AG08396 (cell line): ENCODE data around the gene MXRA8.
A peak's percentile ranks its signal among the peaks of the same experiment; 100 is the strongest.
"Not testable (repeated sequence)": the region's sequence is repeated elsewhere in the genome, so short reads cannot be mapped to it uniquely, and the experiment has no call there.

Experiments
- DNase-seq: peaks from one replicate; pipeline ENCODE4 v3.0.0; 2012; ENCODE audit warnings: low spot score, mixed read lengths

The MXRA8 gene, protein sequence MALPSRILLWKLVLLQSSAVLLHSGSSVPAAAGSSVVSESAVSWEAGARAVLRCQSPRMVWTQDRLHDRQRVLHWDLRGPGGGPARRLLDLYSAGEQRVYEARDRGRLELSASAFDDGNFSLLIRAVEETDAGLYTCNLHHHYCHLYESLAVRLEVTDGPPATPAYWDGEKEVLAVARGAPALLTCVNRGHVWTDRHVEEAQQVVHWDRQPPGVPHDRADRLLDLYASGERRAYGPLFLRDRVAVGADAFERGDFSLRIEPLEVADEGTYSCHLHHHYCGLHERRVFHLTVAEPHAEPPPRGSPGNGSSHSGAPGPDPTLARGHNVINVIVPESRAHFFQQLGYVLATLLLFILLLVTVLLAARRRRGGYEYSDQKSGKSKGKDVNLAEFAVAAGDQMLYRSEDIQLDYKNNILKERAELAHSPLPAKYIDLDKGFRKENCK

DNA sequence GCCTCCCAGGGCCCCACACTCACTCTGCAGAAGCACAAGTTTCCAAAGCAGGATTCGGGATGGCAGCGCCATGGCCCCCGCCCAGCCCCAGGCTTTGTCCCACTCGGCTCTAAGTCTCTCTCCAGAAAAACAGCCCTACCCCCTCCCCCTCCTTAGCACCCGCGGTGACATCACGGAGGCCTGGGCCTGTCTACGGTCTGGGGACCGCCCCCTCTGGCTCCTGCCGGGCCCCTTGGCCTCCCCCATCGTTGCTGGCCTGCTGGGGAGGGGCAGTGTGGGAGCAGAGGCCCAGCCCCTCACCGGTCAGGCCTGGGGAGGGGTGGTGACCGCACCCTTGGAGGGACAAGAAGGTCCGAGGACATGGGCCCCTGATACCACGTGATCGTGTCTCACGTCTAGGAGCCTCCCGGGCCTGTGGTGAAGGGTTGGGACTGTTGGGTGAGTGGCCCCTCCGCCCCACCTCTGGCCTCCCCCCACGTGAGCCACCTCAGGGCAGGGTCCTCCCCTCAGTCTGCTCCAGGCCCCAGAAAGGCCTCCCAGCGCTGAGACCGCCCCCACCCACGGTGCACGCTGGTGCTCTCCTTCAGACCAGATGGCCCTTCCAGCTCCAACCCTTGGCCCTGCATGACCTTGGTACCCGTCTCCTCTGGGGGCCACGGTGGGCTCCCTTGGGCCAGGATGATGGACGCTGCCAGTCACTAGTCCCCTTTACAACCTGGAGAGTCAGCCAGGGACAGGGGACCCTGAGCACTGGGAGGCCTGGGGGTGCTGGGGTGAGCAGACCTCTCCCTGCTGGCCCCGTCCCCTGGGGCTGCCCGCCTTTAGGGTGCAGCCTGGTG lies at the start of gene MXRA8:
Gene MXRA8, minus strand, starts transcription at position 123 of the 839 bp plus-strand sequence. Its CDS starts 51 bp downstream, at position 72.
- peak; percentile 90 for DNase-seq

DNA sequence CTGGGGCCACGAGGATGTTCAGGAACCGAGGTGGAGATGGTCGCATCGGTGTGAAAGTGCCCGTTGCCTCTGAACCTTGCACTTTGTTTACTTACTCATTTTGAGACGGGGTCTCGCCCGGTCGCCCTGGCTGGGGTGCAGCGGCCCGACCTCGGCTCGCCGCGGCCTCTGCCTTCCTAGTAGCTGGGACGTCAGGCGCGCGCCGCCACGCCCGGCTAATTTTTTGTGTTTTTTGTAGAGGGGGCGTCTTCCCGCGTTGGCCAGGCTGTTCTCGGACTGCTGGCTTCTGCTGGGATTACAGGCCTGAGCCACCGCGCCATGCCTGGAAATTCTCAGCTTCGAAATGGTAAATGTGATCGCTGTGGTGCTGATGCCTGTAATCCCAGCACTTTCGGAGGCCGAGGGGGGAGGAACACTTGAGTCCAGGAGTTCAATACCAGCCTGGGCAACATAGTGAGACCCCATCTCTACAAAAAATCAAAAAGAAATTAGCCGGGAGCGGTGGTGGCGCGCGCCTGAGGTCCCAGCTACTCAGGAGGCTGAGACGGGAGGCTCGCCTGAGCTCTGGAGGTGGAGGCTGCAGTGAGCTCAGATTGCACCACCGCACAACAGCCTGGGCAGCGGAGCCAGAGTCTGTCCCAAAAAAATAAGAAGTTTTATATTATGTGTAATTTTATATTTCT lies 49.4 kb upstream of the MXRA8 start:
- peak; percentile 69 for DNase-seq

GRCh38 chr1:1406821-1407635 lies 48.7 kb upstream of the MXRA8 start, which contains the start of gene MRPL20:
Gene MRPL20 (minus strand): TSS chr1:1407293. CDS start chr1:1407217, 76 bp downstream.
- peak; percentile 97 for DNase-seq

- no peak for DNase-seq
Observed at GRCh38 chr1:1406101-1406820, 47.9 kb upstream of the MXRA8 start.

GRCh38 chr1:1403653-1404052 lies 45.3 kb upstream of the MXRA8 start:
- DNase-seq, result no peak

DNA sequence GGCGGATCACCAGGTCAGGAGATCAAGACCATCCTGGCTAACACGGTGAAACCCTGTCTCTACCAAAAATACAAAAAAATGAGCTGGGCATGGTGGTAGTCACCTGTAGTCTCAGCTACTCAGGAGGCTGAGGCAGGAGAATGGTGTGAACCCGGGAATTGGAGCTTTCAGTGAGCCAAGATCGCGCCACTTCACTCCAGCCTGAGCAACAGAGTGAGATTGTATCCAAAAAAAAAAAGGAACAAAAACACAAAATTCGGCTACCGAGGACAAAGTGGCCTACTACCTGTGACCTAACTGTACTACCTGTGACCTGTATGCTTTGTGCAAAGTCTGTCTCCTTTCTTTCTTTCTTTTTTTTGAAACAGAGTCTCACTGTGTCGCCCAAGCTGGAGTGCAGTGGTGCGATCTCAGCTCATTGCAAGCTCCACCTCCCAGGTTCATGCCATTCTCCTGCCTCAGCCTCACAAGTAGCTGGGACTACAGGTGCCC lies 44.6 kb upstream of the MXRA8 start:
- not testable (repeated sequence) for DNase-seq

DNA sequence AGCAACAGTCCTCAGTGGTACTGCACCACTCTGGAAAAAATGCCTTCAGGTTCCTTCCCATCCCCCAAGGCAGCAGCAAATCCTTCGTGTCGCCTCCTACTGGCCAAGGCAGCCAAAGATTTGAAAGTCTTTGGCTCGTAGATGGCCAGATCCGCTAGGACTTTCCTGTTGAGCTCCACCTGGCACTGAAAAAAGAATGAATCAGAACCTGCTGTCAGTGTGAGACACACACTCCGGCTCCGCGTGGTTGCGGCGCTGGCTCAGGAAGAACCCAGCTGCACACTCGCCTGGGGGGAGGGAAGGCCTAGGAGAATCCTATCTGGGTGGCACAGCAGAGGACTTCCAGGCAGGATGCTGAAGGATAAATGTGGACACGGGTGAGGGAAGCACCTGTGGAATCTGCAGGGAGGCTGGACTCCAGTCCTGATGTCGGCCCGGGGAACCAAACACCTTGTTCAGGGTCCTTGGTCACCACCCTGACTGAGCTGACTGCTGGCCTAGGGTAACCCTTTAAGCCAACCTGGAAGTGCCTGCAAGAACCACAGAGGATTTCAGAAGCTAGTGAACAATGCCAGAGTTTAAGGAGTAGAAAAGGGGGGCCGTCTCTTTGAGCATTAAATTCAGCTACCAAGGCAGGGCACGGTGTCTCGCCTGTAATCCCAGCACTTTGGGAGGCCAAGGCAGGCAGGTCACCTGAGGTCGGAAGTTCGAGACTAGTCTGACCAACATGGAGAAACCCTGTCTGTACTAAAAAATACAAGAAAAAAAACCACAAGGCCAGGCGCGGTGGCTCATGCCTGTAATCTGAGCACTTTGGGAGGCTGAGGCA lies 43.9 kb upstream of the MXRA8 start:
- DNase-seq, result peak; percentile 72

DNA sequence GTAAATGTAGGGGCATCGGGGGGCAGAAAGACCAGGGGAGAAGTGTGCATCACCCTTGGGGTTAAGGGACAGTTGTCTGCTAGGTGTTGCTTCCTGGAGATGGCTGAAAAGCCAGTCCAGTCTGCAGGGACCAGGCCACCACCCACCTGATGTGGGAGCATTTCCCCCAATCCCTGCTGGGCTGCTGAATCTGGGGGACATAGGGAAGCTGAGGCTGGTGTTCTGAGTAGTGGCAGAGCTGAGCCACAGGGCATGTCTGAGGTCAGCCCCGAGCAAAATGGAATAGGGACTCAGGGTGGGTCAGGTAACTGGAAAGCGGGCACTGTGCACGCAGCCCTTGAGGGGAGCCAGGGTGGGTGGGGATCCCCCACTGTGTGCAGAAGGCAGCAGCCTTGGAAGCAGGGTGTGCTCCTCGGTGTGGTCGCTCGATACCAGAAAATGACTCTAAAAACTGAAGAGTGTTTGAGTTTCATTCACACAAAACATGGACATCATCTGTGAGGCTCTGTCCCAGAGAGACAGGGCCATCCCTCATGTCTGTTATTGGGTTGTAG lies 43.2 kb upstream of the MXRA8 start:
- no peak for DNase-seq

- DNase-seq, result no peak
Observed at GRCh38 chr1:1400576-1401456, 42.5 kb upstream of the MXRA8 start.

- DNase-seq, result peak; percentile 31
Observed at GRCh38 chr1:1399872-1400575, 41.7 kb upstream of the MXRA8 start.

- DNase-seq, result peak; percentile 99
Observed at GRCh38 chr1:1399187-1399871, 41.0 kb upstream of the MXRA8 start, which contains the start of gene CCNL2. Gene CCNL2 (minus strand): TSS chr1:1399335. CDS start chr1:1399306, 29 bp downstream.

GRCh38 chr1:1398677-1399186 lies 40.4 kb upstream of the MXRA8 start:
- no peak for DNase-seq

DNA sequence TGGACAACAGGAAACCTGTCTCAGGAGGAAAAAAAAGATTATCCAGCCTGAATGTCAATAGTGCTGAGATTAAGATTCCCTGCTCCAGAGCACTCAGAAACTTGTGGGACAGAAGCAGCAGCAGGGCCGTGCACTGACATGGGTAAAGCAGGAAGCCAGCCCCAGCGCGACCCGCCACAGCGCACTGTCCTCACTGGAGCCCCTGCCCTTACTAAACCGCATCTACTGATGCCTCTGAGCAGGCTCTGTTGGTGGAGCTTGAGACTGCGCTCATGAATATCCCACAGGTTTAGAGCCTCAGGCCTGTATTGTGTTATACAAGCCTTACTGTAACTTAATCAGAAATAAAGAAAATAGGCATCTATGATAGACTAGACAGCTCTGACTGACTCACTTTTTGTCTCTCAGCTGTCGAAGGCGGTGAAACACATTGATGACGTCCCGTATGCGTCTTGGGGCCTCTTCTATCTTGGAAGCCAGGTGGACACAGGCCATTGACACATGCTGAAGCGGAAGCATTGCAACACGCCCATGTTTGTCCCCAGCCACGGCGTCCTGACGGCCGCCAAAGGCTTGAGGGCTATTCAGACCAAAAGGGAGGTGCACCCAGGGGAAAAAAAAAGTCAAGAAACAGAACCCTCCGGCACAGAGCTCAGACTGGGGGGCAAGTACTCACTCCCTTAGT lies 39.6 kb upstream of the MXRA8 start:
- DNase-seq, result no peak

DNA sequence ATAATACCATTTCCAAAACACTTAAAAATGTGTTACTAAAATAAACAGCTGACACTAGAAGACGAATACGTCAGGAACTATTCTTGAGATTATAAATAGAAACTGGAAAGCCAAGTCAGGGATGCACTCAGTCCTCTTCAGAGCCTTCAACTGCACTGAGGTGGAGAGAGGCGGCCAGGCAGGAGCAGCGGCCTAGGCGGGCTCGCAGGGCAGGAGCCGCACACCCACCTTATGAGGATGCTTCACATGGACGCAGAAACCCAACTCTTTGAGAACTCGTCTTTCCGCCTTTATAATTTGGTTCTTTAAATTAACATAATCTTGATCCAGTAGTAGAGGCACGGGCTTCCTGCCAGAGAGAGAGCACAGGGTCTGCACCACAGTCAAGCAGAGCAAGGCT lies 36.8 kb upstream of the MXRA8 start:
- DNase-seq, result no peak

DNA sequence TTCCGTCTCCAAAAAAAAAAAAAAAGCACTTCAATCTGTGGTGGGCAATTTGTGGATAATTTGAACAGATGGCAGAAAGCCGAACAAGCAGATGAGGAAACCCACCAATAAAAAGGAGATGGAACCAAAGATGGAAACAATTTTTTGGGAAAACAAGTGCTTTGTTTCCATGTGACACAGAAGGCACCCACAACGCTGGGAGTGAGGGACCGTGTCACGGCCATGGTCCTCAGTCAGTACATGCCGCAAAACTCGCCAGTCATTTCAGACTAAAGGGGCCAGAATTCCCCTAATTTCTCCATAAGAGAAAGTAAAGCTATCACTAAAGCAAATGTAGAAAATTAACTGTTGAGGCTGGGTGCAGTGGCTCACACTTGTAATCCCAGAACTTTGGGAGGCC lies 35.8 kb upstream of the MXRA8 start:
- no peak for DNase-seq

DNA sequence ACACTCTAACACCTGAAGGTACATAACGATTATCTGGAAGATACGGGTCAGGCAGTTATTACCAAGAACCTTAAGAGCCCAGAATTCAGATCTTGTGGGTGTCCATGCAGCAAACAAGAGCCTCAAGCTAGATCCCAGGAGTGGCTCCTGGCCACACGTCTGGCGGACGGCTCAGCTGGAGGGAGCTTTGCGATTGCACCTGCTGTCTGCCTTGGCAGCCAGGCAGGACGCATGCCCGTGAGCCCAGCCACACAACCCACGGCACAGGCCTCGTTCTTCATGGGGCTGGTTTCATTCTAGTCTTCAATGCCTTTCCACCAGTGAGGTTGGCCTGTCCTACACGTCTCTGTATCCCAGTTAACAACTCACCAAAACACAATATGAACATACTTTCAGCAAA lies 35.1 kb upstream of the MXRA8 start:
- no peak for DNase-seq
